ENCODE measurements around the gene LMF1. TPM values are rescaled to one million over a fixed set of nuclear protein-coding genes. Genes with fewer than 3 reads are reported as not detected.
A peak's percentile ranks its signal among the peaks of the same experiment; 100 is the strongest.

The LMF1 gene
- total RNA-seq, 1 donor: 35.8 TPM

DNA sequence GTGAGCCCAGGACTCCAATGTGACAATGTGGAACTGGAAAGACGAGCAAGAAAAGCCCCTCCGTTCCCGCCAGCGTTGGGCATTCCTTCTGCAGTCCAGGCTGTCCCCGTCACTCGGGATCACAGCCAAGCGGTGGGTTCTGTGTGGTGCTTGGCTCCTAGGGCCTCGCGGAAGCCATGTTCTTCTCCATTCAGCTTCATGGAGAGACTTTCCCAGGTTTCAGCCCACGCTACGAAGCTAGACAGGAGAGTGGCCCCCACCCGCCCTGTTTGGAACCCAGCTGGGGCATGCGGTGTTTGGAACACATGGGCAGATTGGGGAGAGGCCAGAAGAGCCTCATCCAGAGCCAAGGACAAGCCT is 5.8 kb downstream of the LMF1 start:
- peak overlapping the region; percentile 73 for H3K4me3 ChIP-seq (ENCODE audit: insufficient read depth, low read length)
- H3K27me3 ChIP-seq (ENCODE audit: insufficient read depth, low read length): no peaks in the 10 kb centered on the region
- DNase-seq (ENCODE audit: insufficient read length, low spot score, missing footprints): no peak
- H3K36me3 ChIP-seq (ENCODE audit: insufficient read depth, low read length): no peaks in the 10 kb centered on the region
- H3K27ac ChIP-seq (ENCODE audit: low read depth, low read length): peak overlapping the region; percentile 92
- H3K4me2 ChIP-seq (ENCODE audit: insufficient read depth, low read length): peak overlapping the region; percentile 80
- H4K20me1 ChIP-seq (ENCODE audit: insufficient read depth, low read length): no peaks in the 10 kb centered on the region
- H2AFZ ChIP-seq (ENCODE audit: low read length): peak overlapping the region; percentile 90
- peaks cover 30% of the 10 kb centered on the region for H3K79me2 ChIP-seq (ENCODE audit: insufficient read depth, low read length)
- H3K4me1 ChIP-seq (ENCODE audit: insufficient read depth, low read length): peaks cover 18% of the 10 kb centered on the region
- TF ChIP-seq, protein P1, sequence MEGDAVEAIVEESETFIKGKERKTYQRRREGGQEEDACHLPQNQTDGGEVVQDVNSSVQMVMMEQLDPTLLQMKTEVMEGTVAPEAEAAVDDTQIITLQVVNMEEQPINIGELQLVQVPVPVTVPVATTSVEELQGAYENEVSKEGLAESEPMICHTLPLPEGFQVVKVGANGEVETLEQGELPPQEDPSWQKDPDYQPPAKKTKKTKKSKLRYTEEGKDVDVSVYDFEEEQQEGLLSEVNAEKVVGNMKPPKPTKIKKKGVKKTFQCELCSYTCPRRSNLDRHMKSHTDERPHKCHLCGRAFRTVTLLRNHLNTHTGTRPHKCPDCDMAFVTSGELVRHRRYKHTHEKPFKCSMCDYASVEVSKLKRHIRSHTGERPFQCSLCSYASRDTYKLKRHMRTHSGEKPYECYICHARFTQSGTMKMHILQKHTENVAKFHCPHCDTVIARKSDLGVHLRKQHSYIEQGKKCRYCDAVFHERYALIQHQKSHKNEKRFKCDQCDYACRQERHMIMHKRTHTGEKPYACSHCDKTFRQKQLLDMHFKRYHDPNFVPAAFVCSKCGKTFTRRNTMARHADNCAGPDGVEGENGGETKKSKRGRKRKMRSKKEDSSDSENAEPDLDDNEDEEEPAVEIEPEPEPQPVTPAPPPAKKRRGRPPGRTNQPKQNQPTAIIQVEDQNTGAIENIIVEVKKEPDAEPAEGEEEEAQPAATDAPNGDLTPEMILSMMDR (IDR thresholded peaks at IDR 0.05; ENCODE audit: extremely low read depth, low read depth, low read length): no peak
- H3K9me3 ChIP-seq (ENCODE audit: low read depth, low read length): peaks cover 7% of the 10 kb centered on the region

DNA sequence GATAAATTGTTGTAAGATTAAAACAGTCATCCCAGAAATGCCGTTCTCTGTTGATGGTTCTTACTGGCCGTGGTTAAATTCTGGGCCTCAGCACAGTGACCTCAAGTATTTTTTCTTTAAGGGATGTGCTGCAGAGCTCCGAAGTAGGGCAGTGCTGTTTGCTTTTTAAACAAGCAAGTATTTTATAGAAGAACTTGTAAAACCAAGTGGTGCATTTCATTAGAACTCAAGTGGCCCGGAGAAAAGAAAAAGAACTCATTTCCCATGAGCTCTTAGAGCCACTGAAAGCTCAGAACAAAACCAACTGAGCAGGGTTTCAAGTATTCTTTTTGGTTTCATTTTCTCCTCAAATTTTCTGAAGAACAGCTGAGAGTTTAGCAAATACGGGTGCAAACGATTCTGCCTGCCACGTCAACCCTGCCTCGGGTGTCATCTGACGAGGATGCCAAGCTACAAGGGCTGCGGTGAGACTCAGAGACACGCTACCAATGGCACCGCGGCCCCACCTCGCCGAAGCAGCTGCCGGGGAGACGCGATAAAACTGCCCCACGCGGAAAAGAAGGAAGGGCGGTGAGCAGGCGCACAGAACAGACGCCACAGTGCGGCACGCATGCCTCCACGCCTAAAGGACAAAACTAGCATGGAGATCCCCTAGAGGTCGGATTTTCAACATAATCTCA is 6.3 kb downstream of the LMF1 start:
- DNase-seq (ENCODE audit: insufficient read length, low spot score, missing footprints): peak; percentile 98
- peak overlapping the region; percentile 73 for H3K4me3 ChIP-seq (ENCODE audit: insufficient read depth, low read length)
- TF ChIP-seq, protein P1 (IDR thresholded peaks at IDR 0.05; ENCODE audit: extremely low read depth, low read depth, low read length): no peak
- H3K79me2 ChIP-seq (ENCODE audit: insufficient read depth, low read length): peaks cover 31% of the 10 kb centered on the region
- H4K20me1 ChIP-seq (ENCODE audit: insufficient read depth, low read length): peaks cover 3% of the 10 kb centered on the region
- peak overlapping the region; percentile 80 for H3K4me2 ChIP-seq (ENCODE audit: insufficient read depth, low read length)
- H3K27me3 ChIP-seq (ENCODE audit: insufficient read depth, low read length): no peaks in the 10 kb centered on the region
- peak overlapping the region; percentile 92 for H3K27ac ChIP-seq (ENCODE audit: low read depth, low read length)
- no peaks in the 10 kb centered on the region for H3K36me3 ChIP-seq (ENCODE audit: insufficient read depth, low read length)
- peaks cover 13% of the 10 kb centered on the region for H3K4me1 ChIP-seq (ENCODE audit: insufficient read depth, low read length)
- peaks cover 7% of the 10 kb centered on the region for H3K9me3 ChIP-seq (ENCODE audit: low read depth, low read length)
- peak overlapping the region; percentile 90 for H2AFZ ChIP-seq (ENCODE audit: low read length)

DNA sequence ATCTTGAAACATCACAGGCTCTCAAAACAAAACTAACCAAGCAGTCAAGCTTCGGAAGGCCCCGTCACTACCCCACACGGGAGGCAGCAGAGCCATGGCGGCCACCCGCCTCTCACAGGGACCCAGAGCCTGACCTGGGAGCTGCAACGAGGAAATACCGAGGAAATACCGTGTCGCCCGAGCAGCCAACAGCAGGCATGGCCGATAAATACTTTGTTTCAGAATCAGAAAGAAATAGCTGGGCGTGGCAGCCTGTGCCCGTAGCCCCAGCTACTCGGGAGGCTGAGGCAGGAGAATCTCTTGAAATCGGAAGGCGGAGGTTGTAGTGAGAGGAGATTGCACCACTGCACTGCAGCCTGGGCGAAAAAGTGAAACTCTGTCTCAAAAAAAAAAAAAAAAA is 6.9 kb downstream of the LMF1 start:
- H3K4me2 ChIP-seq (ENCODE audit: insufficient read depth, low read length): peak overlapping the region; percentile 80
- peaks cover 7% of the 10 kb centered on the region for H3K9me3 ChIP-seq (ENCODE audit: low read depth, low read length)
- H3K27ac ChIP-seq (ENCODE audit: low read depth, low read length): peak overlapping the region; percentile 92
- no peaks in the 10 kb centered on the region for H3K36me3 ChIP-seq (ENCODE audit: insufficient read depth, low read length)
- H3K4me1 ChIP-seq (ENCODE audit: insufficient read depth, low read length): peaks cover 13% of the 10 kb centered on the region
- peak overlapping the region; percentile 73 for H3K4me3 ChIP-seq (ENCODE audit: insufficient read depth, low read length)
- TF ChIP-seq, protein P1 (IDR thresholded peaks at IDR 0.05; ENCODE audit: extremely low read depth, low read depth, low read length): no peak
- peak; percentile 93 for DNase-seq (ENCODE audit: insufficient read length, low spot score, missing footprints)
- H3K27me3 ChIP-seq (ENCODE audit: insufficient read depth, low read length): no peaks in the 10 kb centered on the region
- peaks cover 29% of the 10 kb centered on the region for H3K79me2 ChIP-seq (ENCODE audit: insufficient read depth, low read length)
- peak overlapping the region; percentile 90 for H2AFZ ChIP-seq (ENCODE audit: low read length)
- H4K20me1 ChIP-seq (ENCODE audit: insufficient read depth, low read length): peaks cover 9% of the 10 kb centered on the region

DNA sequence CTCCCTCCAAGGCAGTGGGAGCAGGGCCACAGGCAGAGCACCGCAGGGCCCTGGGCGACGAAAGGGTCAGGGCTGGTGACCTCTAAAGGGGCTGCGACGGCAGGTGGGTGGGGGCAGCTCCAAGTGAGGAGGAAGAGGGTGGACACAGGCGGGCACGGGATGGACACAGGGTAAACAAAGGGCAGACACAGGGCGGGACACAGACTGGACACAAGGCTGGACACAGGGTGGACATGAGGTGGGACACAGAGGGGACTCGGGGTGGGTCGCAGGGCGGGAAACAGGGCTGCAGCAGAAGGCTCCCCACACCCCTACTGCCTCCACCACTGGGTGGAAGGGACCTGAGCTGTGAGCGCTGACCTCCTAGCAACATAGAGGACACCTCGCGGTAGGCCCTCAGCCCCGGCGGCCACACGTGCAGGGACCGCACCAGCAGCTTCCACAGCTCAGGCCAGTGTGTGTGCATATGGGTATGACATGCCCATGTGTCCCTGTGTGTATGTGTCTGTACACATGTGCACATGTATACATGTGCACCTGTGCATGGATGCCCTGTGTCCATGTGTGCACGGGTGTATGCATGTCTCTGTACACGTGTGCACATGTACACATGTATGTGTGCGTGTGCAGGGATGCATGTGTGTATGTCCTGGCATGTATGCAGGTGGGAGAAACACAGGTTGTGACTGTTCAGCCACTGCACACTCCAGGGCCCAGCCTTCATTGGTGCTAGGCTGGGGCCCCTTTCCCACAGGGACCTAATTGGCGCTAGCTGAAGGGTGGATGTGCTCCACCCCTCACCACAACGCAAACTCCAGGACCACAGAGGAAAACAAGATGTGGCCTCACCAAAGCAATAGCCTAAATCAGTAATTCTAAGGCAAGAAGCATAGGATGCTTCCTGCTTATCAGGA is 7.6 kb downstream of the LMF1 start:
- no peaks in the 10 kb centered on the region for H3K27me3 ChIP-seq (ENCODE audit: insufficient read depth, low read length)
- peak overlapping the region; percentile 92 for H3K27ac ChIP-seq (ENCODE audit: low read depth, low read length)
- TF ChIP-seq, protein P1 (IDR thresholded peaks at IDR 0.05; ENCODE audit: extremely low read depth, low read depth, low read length): no peak
- H3K4me3 ChIP-seq (ENCODE audit: insufficient read depth, low read length): peak overlapping the region; percentile 73
- peaks cover 10% of the 10 kb centered on the region for H4K20me1 ChIP-seq (ENCODE audit: insufficient read depth, low read length)
- peak overlapping the region; percentile 90 for H2AFZ ChIP-seq (ENCODE audit: low read length)
- peak; percentile 74 for DNase-seq (ENCODE audit: insufficient read length, low spot score, missing footprints)
- peaks cover 29% of the 10 kb centered on the region for H3K79me2 ChIP-seq (ENCODE audit: insufficient read depth, low read length)
- peaks cover 7% of the 10 kb centered on the region for H3K9me3 ChIP-seq (ENCODE audit: low read depth, low read length)
- H3K4me2 ChIP-seq (ENCODE audit: insufficient read depth, low read length): peak overlapping the region; percentile 80
- H3K4me1 ChIP-seq (ENCODE audit: insufficient read depth, low read length): peaks cover 13% of the 10 kb centered on the region
- no peaks in the 10 kb centered on the region for H3K36me3 ChIP-seq (ENCODE audit: insufficient read depth, low read length)

All from osteoblast (primary cell).